Measurements from ENCODE around the gene RTN4RL1.

DNA sequence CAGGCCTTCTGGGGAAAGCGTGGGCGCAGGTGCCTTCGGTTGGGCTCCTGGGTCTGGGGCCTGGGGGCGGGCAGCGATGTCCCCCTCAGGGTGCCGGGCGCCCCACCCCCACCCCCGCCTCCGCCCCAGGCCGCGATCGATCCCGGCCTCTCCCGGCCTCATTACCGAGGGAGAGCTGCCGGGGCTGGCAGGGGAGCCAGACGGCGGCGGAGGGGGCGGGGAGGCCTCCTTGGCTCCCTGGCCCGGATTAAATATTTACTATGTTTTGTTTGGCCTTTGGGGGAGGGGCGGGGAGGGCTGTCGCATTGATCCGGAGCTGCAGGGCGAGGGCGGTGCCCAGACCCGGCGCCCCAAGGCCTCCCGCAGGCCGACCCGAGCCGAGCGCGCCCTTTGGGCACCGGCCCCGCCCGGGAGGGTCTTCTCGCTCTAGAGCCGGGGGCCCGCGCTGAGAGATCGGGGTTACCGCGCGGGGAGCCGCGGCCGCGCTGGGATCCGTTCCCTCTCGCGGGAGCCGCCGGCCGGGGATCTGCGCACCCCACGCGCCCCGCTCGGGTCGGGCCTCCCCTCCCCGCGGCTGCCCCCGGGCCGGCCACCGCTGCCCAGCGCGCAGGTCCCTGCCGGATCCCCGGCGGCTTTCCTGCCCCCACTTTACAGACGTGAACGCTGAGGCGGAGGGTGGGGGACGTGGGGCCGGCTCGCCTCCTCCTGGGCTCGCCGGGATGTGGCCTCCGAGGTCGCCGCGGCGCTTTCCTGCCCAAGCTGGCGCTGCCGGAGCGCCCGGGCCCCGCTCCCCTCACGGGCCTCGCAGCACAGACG lies 27.0 kb downstream of the RTN4RL1 start:
- TF ChIP-seq, protein P1, sequence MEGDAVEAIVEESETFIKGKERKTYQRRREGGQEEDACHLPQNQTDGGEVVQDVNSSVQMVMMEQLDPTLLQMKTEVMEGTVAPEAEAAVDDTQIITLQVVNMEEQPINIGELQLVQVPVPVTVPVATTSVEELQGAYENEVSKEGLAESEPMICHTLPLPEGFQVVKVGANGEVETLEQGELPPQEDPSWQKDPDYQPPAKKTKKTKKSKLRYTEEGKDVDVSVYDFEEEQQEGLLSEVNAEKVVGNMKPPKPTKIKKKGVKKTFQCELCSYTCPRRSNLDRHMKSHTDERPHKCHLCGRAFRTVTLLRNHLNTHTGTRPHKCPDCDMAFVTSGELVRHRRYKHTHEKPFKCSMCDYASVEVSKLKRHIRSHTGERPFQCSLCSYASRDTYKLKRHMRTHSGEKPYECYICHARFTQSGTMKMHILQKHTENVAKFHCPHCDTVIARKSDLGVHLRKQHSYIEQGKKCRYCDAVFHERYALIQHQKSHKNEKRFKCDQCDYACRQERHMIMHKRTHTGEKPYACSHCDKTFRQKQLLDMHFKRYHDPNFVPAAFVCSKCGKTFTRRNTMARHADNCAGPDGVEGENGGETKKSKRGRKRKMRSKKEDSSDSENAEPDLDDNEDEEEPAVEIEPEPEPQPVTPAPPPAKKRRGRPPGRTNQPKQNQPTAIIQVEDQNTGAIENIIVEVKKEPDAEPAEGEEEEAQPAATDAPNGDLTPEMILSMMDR (IDR thresholded peaks at IDR 0.05): no peak
- TF ChIP-seq POLR2A (IDR thresholded peaks at IDR 0.05): peak; percentile 66

All from right lobe of liver (tissue), 4 donors.